Caki2 (cell line): ENCODE data around the gene GNA12. TPM values are rescaled to one million over a fixed set of nuclear protein-coding genes. Genes with fewer than 3 reads are reported as not detected.
"Not testable (repeated sequence)": the region's sequence is repeated elsewhere in the genome, so short reads cannot be mapped to it uniquely, and the experiment has no call there.

Experiments used
- DNase-seq: peaks from one replicate; pipeline ENCODE4 v3.0.0-alpha.2; 2015; ENCODE audit warnings: low read depth
- in situ Hi-C: cut with HindIII; loops from 2 replicates; pipeline ENCODE4 v1.10.0; 2016; ENCODE audit warnings: low sequenced_read_pairs, low pct_unique_long_range_greater_than_20kb, mixed read lengths
- total RNA-seq: library from RNA; depleted of rRNA; stranded (reverse); fragments of >200 nt; shearing (Covaris generic); gene quantifications from 2 replicates; pipeline ENCODE4 v1.2.3, GENCODE V29; 2014; ENCODE audit warnings: low replicate concordance; rRNA removed

Gene GNA12
- total RNA-seq, 1 experiment from 2014 or later: 62.7 TPM

DNA sequence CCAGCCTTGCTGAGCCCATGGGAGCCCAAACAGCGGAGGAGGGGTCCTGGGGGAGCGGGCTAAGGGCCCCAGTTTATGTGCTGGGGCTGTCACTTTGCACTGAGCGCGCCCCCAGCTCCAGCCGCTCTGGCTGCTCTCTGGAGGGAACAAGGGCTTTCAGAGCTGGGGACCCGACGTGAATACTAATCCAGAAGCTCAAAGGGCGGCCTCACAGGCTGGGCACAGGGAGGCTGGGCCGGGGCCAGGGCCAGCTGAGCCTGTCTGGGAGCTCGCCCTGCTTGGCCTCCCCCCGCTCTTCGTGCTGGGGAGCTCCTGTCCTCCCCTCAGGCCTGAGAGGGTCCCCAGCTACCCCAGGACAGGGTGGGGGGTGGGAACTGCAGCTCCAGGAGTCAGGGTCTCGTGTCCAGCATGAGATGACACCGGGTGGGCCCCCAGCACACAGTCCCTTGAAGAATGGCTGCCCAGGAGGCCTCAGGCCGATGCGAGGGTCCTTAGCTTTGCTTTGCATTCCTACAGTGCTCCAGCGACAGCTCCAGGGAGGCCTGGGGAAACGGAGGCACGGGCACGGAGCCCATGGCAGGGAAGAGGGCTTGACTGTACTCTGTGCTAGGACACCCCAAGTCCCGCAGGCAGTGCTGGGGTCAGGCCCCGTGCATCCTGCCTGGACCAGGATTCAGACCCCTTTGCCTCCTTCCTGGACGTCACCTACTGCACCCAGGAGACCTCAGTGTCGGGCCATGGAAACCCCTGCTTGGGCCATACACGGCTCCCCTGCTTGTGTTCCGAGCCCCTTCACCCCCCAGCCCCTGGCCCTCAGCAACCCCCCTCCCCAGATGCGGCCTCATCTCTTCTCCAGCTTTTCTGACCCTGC, 161.9 kb downstream of the GNA12 start:
- in situ Hi-C loops: no loop called here
- no peak for DNase-seq

DNA sequence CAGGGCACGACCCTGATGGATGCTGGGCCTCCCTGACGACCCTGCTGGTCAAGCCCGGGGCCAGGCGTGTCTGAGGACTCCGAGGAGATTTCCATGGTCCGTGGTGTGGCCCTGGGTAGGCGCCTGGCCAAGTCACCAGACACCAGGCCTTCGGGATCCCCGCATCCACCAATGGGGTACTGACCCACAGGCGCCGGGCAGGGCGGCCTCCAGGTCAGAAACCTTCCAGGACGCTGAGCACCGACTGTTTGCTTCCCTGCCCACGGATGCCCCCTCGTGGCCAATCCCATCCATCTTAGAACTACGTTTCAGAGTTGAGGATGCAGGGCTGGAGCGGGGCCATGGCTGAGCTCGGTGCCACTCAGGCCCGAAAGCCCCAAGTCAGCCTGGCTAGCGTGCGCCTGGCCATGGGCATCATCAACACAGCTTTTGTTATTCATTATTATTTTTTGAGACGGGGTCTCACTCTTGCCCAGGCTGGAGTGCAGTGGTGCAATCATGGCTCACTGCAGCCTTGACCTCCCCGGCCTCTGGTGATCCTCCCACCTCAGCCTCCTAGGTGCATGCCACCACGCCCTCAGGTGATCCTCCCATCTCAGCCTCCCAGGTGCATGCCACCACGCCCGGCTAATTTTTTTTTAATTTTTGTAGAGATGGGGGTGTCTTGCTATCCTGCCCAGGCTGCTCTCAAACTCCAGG, 163.2 kb downstream of the GNA12 start:
- peak; percentile 45 for DNase-seq
- in situ Hi-C loops: no loop called here

DNA sequence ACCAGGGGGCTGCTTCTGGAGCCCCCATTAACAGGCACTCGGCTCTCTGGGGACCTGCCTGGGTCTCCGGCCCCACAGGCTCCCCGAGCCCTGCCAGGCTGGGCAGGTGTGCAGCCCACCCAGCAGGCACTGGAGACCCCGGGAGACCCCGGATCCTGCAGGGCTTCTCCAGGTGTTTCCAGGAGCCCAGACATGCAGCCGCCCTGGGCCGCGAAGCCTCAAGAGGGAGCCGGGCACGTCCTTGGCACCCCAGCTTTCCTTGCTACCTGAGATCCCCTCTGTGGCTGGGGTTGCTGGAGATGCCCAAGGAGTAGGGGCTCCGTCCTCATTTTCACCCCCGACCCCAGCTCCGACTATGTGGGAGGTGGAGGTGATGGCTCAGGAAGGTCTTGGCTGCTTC, 163.9 kb downstream of the GNA12 start:
- in situ Hi-C loops: no loop called here
- DNase-seq: no peak

DNA sequence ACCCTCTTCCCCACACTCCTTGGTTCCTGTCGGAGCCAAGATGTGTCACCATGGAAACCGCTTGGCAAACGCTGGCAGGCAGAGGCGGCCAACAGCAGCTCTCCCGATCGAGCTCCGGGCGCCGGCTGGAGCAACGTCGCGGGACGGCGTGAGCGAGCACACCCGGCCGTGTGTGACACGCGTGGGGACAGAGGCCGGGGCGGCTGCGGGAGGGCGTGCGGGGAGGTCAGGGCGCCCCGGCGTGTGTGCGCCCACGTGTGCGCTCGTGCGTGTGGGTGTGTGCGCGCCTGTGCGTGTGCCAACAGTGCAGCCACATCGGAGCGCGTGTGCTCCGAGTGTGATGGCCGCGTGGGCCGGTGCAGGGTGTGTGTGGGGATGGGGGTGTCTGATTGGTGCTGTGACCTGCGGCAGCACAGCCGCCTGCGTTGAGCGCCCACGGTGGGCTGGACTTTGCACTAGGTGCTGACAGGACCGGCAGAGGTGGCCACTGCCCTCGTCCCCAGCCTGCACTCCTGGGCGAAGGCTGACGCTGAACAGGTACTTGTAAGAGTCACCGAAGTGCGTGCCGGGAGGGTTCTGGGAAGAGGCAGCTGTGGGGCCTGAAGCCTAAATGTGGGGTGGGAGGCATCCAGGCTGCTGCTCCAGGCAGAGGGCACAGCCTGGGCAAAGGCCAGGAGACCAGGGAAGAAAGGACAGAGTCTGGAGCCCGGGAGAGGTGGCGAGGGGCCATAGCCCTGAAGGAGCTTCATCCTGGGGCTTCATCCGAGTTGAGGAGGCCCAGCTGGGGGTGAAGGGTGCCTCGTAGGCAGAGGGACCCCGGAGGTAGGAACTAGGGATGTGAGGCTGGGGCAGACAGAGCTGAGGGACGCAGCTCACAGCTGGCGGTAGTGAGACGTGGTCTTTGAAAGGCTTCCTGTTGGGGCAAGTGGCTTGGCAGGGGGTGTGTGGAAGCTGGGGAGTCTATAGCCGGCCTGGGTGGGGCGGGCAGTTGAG, 164.7 kb downstream of the GNA12 start:
- in situ Hi-C loops, DNase-seq: not testable (repeated sequence)

DNA sequence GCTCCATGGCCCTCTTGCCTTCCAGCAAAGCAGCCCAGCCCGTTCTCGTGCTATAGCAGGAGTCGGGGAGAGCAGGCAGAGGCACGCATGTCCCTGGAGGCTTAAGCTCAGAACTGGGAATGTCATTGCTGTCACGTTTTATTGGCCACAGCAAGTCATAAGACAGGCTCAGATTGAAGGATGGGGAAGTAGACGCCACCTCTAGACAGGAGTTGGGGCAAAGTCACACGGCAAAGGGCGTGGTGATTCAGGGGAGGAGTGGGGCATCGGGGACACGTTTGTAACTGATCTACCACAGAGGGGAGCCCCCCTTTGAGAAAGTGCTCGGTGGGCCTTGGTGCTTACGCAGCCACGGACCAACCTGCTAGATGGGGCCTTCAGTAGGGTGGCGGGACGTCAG, 165.7 kb downstream of the GNA12 start:
- in situ Hi-C loops: not testable (repeated sequence)

More for the DNA sequence above, 165.7 kb downstream of the GNA12 start:
- DNase-seq: not testable (repeated sequence)

Other genes starting within 250 kb of the GNA12 start
- gene TTYH3, start 212.3 kb downstream of the GNA12 start, total RNA-seq: 34.7 and 42.7 TPM in 2 replicates
- gene AMZ1, start 156.1 kb downstream of the GNA12 start, total RNA-seq: not detected in 2 replicates
- gene CARD11, start 199.6 kb upstream of the GNA12 start, total RNA-seq: 9.7 and 10.3 TPM in 2 replicates